Motor neuron (in vitro differentiated cells): ENCODE results near the gene HBP1. TPM values are rescaled to one million over a fixed set of nuclear protein-coding genes. Genes with fewer than 3 reads are reported as not detected.

Experiments
- ATAC-seq, 8 experiments: fragments of 200-7000 bp; cut with Tn5 transposase; replicated peaks in 6 of 8; 2 replicates each; pipeline ENCODE4 v1.8.0; 2021; ENCODE audit warnings: mild to moderate bottlenecking in 8 of 8, moderate library complexity in 8 of 8
- H3K27ac ChIP-seq, 2 donors: fragments of 250-450 bp; sonication (Bioruptor Pico); 2 replicates each; pipeline ENCODE4 v1.9.0; 2021; ENCODE audit warnings: antibody characterized with exemption in 2 of 2, mild to moderate bottlenecking in 2 of 2, moderate library complexity in 1 of 2
- H3K4me1 ChIP-seq, 2 donors: fragments of 250-450 bp; sonication (Bioruptor Pico); replicated peaks in 1 of 2; 2 replicates each; pipeline ENCODE4 v1.6.1; 2021; ENCODE audit warnings: antibody characterized with exemption in 2 of 2, mild to moderate bottlenecking in 2 of 2, moderate library complexity in 1 of 2
- H3K4me3 ChIP-seq, 5 donors: fragments of 250-450 bp; sonication (Bioruptor Pico); 2 replicates each; pipeline ENCODE4 v1.9.0; 2021; ENCODE audit warnings: antibody characterized with exemption in 5 of 5, mild to moderate bottlenecking in 5 of 5, moderate library complexity in 4 of 5
- WGBS, 10 experiments: fragments of 450-650 bp; shearing (Covaris generic); methylation state at CpG; one replicate each; pipeline ENCODE4 v1.0.0; 2022; 5-methylcytosine and 5-hydroxymethylcytosine counted together
- in situ Hi-C, 9 experiments: fragments of 400-800 bp; cut with MboI; loops; one replicate each; pipeline ENCODE4 v1.15.0; 2021; ENCODE audit warnings: low sequenced_read_pairs in 9 of 9, low pct_unique_long_range_greater_than_20kb in 2 of 9; ENCODE audit not compliant: unreplicated experiment in 9 of 9
- total RNA-seq, 8 experiments: library from RNA; unstranded; fragments of 300-600 nt; gene quantifications; 2 replicates each; pipeline versions ENCODE4 v1.2.3 to v1.2.4, GENCODE V29; 2022

Gene HBP1
- total RNA-seq, 8 experiments from 2014 or later, result 30.4 to 101 (median 61.2) TPM

GRCh38 chr7:107201795-107202450 lies 33.1 kb downstream of the HBP1 start:
- Histone ChIP-seq H3K4me3 (no peak overlapping the region), H3K27ac (no peak overlapping the region), H3K4me1 (no peaks in the 10 kb centered on the region)
- in situ Hi-C loops, result no loop called here
- peak; percentile 38 to 85 (median 60) for ATAC-seq
- WGBS, 10 experiments, result 29 to 100% (median 87%) methylated on average over 1 to 4 of the region's 4 CpGs; no CpG with 5 or more reads in 2 of the 10 experiments

DNA sequence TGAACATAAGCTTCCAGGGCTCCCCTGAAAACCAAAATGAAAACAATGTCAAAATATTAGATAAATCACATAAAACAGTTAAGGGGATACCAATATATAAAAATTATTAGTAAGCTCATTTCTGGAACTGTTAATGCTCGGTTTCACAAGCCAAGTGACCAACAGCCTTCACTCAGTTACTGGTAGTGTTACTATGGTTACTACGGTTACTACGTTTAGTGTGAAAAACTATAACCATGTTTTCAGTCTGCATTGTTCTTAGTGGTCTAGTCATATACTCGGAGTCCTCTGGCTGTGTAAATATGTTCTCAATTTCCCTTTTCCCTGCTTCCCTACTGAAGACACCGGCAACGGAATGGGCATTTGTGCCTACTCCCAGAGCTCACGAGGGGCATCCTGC lies 34.8 kb downstream of the HBP1 start:
- 34 to 100% (median 93%) methylated on average over 2 to 7 of the region's 7 CpGs; no CpG with 5 or more reads in 2 of the 10 experiments for WGBS, 10 experiments
- no peaks in the 10 kb centered on the region for H3K4me1 ChIP-seq
- H3K4me3 ChIP-seq, result no peak overlapping the region
- no peak overlapping the region for H3K27ac ChIP-seq
- in situ Hi-C loops, result no loop called here
- ATAC-seq, result no peak

DNA sequence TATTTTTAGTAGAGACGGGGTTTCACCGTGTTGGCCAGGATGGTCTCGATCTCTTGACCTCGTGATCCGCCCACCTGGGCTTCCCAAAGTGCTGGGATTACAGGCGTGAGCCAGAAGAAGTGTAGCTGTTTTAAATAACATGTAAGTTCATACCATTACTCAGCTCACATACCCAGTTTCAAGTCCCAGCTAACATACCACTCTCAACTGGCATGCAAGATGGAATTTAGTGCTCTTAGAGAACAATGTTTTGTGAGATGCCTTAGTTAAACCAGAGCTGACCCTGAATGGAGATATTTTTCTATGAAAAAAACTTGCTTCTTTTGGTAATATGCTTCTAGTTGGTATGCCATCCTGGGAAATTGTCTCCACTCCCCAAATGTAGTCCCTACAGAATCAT lies 37.3 kb downstream of the HBP1 start:
- no peaks in the 10 kb centered on the region for H3K4me1 ChIP-seq
- H3K27ac ChIP-seq, result no peak overlapping the region
- 100% methylated on average over 2 to 5 of the region's 6 CpGs; no CpG with 5 or more reads in 6 of the 10 experiments for WGBS, 10 experiments
- in situ Hi-C loops, result no loop called here
- H3K4me3 ChIP-seq, result no peak overlapping the region
- ATAC-seq, result no peak

DNA sequence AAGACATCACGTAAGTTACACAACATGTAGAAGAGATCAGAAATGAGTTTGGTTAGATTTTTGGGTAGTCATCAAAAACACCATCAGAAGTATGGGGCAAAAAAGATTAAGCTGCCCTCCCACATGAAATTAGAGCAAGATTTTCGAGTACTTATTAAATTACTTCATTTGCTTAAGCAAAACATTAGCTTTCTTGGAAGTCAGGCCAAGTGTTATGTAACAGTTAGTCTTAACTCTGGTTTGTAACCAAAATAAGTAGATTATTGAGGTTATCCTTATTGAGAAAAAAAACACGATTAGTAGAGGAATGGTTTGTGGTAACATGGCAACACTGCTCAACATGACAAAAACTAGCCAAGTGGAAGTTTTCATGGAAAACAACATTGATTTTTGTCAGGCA lies 37.9 kb downstream of the HBP1 start:
- no peak for ATAC-seq
- no peak overlapping the region for H3K4me3 ChIP-seq
- no peak overlapping the region for H3K27ac ChIP-seq
- in situ Hi-C loops, result no loop called here
- 38 to 100% (median 74%) methylated on average over 2 to 3 of the region's 3 CpGs; no CpG with 5 or more reads in 2 of the 10 experiments for WGBS, 10 experiments
- no peaks in the 10 kb centered on the region for H3K4me1 ChIP-seq

- peak in 3 of 8 experiments; percentile 9 to 25 (median 13) for ATAC-seq
- WGBS, 10 experiments, result 0 to 100% (median 76%) methylated on average over 1 to 5 of the region's 5 CpGs; no CpG with 5 or more reads in 4 of the 10 experiments
These were observed 38.7 kb downstream of the HBP1 start for GRCh38 chr7:107207459-107207858.

DNA sequence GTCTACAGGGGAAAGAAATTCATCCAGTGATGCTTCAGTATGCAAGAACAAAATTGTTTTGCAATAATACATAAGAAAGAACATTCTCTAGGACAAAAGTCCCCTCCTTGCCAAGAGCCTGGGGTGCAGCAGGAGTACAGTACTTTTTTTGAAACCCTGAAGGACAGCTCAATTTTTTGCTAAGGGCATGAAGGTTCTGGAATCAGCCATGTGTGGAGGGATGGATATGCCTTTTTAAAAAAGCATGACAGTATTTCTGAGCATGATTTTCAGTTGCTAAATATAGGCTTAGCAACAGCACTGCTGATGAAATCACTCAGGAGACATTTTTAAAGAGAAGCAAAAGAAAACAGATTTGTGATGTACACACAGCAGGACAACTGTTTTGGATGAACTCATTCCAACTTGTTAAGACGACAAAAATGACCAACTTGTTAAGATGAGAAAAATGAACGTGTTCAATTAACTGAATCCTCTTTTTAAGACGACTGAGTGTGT lies 39.3 kb downstream of the HBP1 start:
- H3K27ac ChIP-seq, result no peak overlapping the region
- H3K4me1 ChIP-seq, result no peaks in the 10 kb centered on the region
- no peak overlapping the region for H3K4me3 ChIP-seq
- in situ Hi-C loops, result no loop called here
- peak in 3 of 8 experiments; percentile 26 to 71 (median 67) for ATAC-seq
- 12 to 100% (median 83%) methylated on average over 2 to 3 of the region's 3 CpGs; no CpG with 5 or more reads in 3 of the 10 experiments for WGBS, 10 experiments

More at GRCh38 chr7:107207459-107207858, 38.7 kb downstream of the HBP1 start:
- Histone ChIP-seq H3K27ac (no peak overlapping the region), H3K4me1 (no peaks in the 10 kb centered on the region), H3K4me3 (no peak overlapping the region)
- in situ Hi-C loops, result no loop called here

- no peak for ATAC-seq
- in situ Hi-C loops, result no loop called here
- H3K4me3 ChIP-seq, result no peak overlapping the region
- WGBS, 10 experiments, result 67 to 100% (median 100%) methylated on average over 1 to 4 of the region's 5 CpGs; no CpG with 5 or more reads in 3 of the 10 experiments
- H3K4me1 ChIP-seq, result no peaks in the 10 kb centered on the region
- H3K27ac ChIP-seq, result no peak overlapping the region
These were observed 39.8 kb downstream of the HBP1 start for GRCh38 chr7:107208563-107208962.

DNA sequence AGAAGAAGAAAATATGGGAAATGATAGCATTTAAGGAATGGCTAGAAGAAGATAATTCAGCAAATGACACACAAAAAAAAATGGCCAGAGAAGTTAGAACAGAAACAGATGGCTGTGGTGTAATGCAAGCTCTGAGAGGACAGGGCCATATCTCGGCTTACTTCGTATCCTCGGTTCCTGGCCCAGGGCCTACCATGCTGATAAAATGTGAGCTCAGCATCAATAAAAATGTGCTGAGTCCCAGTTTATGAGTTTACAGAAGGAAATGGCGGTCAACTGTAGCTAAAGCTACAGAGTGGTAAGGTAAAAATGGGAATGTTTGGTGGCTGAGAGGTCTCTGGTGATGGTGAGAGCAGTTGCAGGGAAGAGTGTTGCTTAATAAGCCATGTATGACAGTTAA lies 40.8 kb downstream of the HBP1 start:
- Histone ChIP-seq H3K4me1 (no peaks in the 10 kb centered on the region), H3K4me3 (no peak overlapping the region), H3K27ac (no peak overlapping the region)
- ATAC-seq, result no peak
- in situ Hi-C loops, result no loop called here
- 83 to 100% (median 97%) methylated on average over 1 to 4 of the region's 4 CpGs; no CpG with 5 or more reads in 1 of the 10 experiments for whole genome bisulfite sequencing, 10 experiments

- H3K27ac ChIP-seq, result no peak overlapping the region
- WGBS, 10 experiments, result 81 to 100% (median 91%) methylated on average over 2 of the region's 4 CpGs; no CpG with 5 or more reads in 6 of the 10 experiments
- no peak overlapping the region for H3K4me3 ChIP-seq
- no peak for ATAC-seq
- in situ Hi-C loops, result no loop called here
- no peaks in the 10 kb centered on the region for H3K4me1 ChIP-seq
These were observed 41.6 kb downstream of the HBP1 start for GRCh38 chr7:107210400-107210799.

GRCh38 chr7:107212725-107213124 lies 43.9 kb downstream of the HBP1 start:
- no peak overlapping the region for H3K4me3 ChIP-seq
- 13 to 83% (median 70%) methylated on average over 1 to 2 of the region's 2 CpGs; no CpG with 5 or more reads in 5 of the 10 experiments for WGBS, 10 experiments
- ATAC-seq, result no peak
- in situ Hi-C loops, result no loop called here
- no peaks in the 10 kb centered on the region for H3K4me1 ChIP-seq
- H3K27ac ChIP-seq, result no peak overlapping the region

DNA sequence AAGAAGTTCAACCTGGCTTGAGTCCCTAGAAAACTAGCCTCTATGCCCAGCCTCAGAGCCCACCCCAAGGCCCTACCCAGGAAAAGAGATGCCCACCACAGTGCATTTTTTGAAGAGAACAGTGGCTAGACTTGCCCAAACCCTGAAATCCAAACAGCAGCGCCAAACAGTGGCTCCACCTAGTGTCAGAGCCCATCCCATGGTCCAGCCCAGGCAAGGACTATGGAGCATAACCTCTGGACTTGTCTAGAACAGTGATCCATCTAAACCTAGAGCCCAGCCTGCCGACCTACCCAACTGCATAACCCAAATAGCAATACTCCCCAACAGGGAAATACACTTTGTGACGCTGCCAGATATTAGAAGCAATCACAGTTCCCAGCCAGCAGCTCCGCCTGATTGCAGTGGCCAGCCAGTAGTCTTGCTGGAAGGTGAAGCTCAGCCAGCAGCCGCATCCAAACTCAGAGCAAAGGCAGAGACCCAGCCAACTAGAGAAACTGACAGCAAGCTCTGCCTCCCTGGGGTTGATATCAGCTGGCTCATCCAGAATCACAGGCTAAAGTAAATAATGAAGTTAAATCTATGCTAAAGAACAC lies 44.5 kb downstream of the HBP1 start:
- no peak for ATAC-seq
- WGBS, 10 experiments, result 80 to 100% (median 100%) methylated on average over 1 to 5 of the region's 5 CpGs; no CpG with 5 or more reads in 5 of the 10 experiments
- in situ Hi-C loops, result no loop called here
- Histone ChIP-seq H3K4me3 (no peak overlapping the region), H3K4me1 (no peaks in the 10 kb centered on the region), H3K27ac (no peak overlapping the region)

GRCh38 chr7:107213945-107214344 lies 45.1 kb downstream of the HBP1 start:
- ATAC-seq, result no peak
- in situ Hi-C loops, result no loop called here
- Histone ChIP-seq H3K4me3 (no peak overlapping the region), H3K4me1 (no peaks in the 10 kb centered on the region), H3K27ac (no peak overlapping the region)

DNA sequence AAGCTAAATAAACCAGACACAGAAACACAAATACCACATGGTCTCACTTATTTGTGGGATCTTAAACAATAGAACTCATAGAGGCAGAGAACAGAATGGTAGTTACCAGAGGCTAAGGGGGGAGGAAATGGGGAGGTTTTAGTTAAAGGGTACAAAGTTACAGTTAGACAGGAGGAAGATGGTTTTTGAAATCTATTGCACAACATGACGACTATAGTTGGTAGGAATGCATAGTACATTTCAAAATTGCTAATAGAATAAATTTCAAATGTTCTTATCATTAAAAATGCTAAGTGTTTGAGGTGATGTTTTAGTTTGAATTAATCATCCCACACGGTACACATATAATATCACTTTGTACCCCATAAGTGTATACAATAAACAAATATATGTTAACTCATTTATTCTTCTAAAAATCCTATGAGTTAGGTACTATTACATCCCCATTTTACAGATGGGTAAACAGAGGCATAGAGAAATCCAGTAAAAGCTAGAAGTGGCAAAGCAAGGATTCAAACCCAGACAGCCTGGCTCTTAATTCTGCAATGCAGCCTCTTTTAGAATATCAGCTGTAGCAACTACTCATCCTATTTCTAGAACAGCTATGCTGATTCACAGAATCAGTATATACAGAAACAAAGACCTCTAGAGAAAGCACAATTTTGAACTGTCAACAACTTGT lies 50.9 kb downstream of the HBP1 start:
- H3K27ac ChIP-seq, result no peak overlapping the region
- H3K4me1 ChIP-seq, result peaks cover 14 to 18% of the 10 kb centered on the region in 2 donors
- H3K4me3 ChIP-seq, result no peak overlapping the region
- 20 to 100% (median 94%) methylated on average over 1 to 2 of the region's 2 CpGs; no CpG with 5 or more reads in 2 of the 10 experiments for WGBS, 10 experiments
- in situ Hi-C loops, result no loop called here
- ATAC-seq, result no peak
